ENCODE results near the gene TH.

Gene TH

DNA sequence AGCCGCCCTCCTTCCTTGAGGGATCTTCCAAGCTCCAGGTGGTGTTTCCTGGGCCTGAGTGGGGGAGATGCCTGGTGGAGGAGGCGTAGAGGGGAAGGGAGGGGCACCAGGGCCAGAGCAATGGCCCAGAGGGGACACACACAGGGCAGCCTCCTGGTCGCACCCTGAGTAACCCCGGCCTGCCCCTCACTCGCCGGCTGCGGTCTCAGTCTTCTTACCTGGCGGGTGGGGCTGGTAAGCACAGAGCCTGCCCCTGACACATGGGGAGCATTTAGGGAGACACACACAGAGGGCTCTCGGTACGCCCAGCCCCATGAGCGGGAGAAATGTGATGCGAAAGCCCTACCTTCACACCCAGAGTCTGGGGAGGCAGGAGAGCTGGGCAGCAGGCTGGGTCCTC is 56.3 kb downstream of the TH start:
- DNase-seq (ENCODE audit: insufficient read length, low spot score) = no peak
- FAIRE-seq = no peak

DNA sequence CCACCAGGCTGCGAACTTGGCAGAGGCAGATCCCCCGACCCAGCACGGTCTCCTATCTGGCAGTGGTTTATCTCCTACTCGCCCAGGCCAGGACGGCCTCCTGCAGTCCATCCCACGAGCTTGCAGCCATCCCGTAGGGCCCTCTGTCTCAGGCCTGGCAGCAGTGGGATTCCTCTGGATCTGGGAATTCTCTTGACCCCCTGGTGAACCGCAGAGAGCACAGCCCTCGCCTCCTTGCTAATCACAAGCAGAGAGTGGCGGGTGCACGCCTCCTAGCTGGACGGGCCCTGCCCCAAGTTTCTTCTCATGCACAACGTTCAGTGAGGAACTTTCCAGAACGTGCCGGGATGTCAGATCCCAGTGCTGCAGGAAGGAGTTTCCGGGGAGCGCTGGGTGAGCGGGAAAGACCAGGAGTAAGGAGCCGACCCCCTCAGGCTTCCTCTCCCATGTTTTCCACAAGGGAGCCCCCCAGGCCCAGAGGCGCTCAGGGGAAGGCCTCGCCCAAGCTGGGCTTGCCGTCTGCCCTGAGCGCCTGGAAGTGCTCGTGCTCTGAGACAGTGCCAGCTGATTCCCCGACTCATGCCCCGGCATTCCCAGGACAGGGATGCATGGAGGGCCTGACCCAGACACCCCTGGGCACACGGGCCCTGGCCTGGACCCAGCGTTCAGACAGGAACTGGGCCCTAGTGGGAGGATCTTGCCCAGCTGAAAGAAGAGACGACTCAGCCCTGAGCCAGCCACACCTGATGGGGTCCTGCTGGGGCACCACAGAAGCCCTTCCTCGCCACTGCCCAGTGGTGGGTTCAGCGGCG is 57.0 kb downstream of the TH start:
- FAIRE-seq (no peak), DNase-seq (ENCODE audit: insufficient read length, low spot score) (no peak)
